SH-SY5Y (cell line): ENCODE results near the gene FBXL2.

Source experiments
- GATA2 ChIP-seq: IDR thresholded peaks from 2 replicates; pipeline ENCODE4 v1.6.1; 2011; ENCODE audit warnings: mild to moderate bottlenecking, low read depth, low read length
- GATA3 ChIP-seq: IDR thresholded peaks from 2 replicates; pipeline ENCODE4 v1.6.1; 2011; ENCODE audit warnings: low read depth, mild to moderate bottlenecking, low read length, moderate library complexity

FBXL2 gene

GRCh38 chr3:33277193-33277882, at the start of gene FBXL2:
Gene FBXL2, plus strand, starts transcription at chr3:33277442. Its CDS starts 71 bp downstream, at chr3:33277513.
- TF ChIP-seq GATA3 (no peak), GATA2 (no peak)

- TF ChIP-seq GATA2, result no peak
- TF ChIP-seq GATA3, result no peak
Measured at GRCh38 chr3:33229066-33229465, 48.2 kb upstream of the FBXL2 start.

- TF ChIP-seq GATA3 (no peak), GATA2 (no peak)
Measured at GRCh38 chr3:33229947-33230346, 47.3 kb upstream of the FBXL2 start.

GRCh38 chr3:33231756-33232465, 45.3 kb upstream of the FBXL2 start:
- TF ChIP-seq GATA3, result no peak
- no peak for TF ChIP-seq GATA2

- TF ChIP-seq GATA2, result no peak
- TF ChIP-seq GATA3, result no peak
Measured at GRCh38 chr3:33233884-33234283, 43.4 kb upstream of the FBXL2 start.

GRCh38 chr3:33236005-33236404, 41.2 kb upstream of the FBXL2 start:
- TF ChIP-seq GATA3 (no peak), GATA2 (no peak)

GRCh38 chr3:33237439-33237838, 39.8 kb upstream of the FBXL2 start:
- no peak for TF ChIP-seq GATA2
- no peak for TF ChIP-seq GATA3

- TF ChIP-seq GATA3, result no peak
- no peak for TF ChIP-seq GATA2
Measured at GRCh38 chr3:33238923-33239322, 38.3 kb upstream of the FBXL2 start.

GRCh38 chr3:33240261-33240660, 37.0 kb upstream of the FBXL2 start:
- no peak for TF ChIP-seq GATA2
- TF ChIP-seq GATA3, result no peak

GRCh38 chr3:33246786-33247185, 30.5 kb upstream of the FBXL2 start:
- no peak for TF ChIP-seq GATA2
- TF ChIP-seq GATA3, result no peak

- TF ChIP-seq GATA2 (no peak), GATA3 (no peak)
Measured at GRCh38 chr3:33250712-33251111, 26.5 kb upstream of the FBXL2 start.

- TF ChIP-seq GATA3 (no peak), GATA2 (no peak)
Measured at GRCh38 chr3:33256249-33256648, 21.0 kb upstream of the FBXL2 start.

- no peak for TF ChIP-seq GATA3
- TF ChIP-seq GATA2, result no peak
Measured at GRCh38 chr3:33260104-33260503, 17.1 kb upstream of the FBXL2 start.

GRCh38 chr3:33269385-33269784, 7.9 kb upstream of the FBXL2 start:
- TF ChIP-seq GATA2 (no peak), GATA3 (no peak)

- TF ChIP-seq GATA3 (no peak), GATA2 (no peak)
Measured at GRCh38 chr3:33271324-33271723, 5.9 kb upstream of the FBXL2 start.

- TF ChIP-seq GATA2 (no peak), GATA3 (no peak)
Measured at GRCh38 chr3:33273628-33274027, 3.6 kb upstream of the FBXL2 start.
